Common myeloid progenitor, CD34-positive (primary cell): Measurements from ENCODE around the gene MAPK8.

ENCODE experiments used
- CTCF ChIA-PET: fragments of 350-600 bp; sonication (Branson Sonifier 250); formaldehyde crosslinking; loops from one replicate; lab custom pipeline; 2021; ENCODE audit warnings: antibody characterized with exemption; lab: Charles Lee
- POLR2A ChIA-PET: fragments of 350-600 bp; sonication (Branson Sonifier 250); formaldehyde crosslinking; loops from one replicate; lab custom pipeline; 2021; ENCODE audit warnings: antibody characterized with exemption; lab: Charles Lee
- DNase-seq, 3 donors: peaks; one replicate each; pipeline versions ENCODE4 v3.0.0 to v3.0.0-alpha.2; 2013
- H3K27ac ChIP-seq, 2 experiments: 1 replicate in 1 of 2; 2 replicates in 1 of 2; pipeline ENCODE4 v1.7.0; 2013; ENCODE audit warnings: inconsistent platforms in 2 of 2, low read length in 2 of 2, mild to moderate bottlenecking in 2 of 2, low read depth in 1 of 2, moderate library complexity in 1 of 2; ENCODE audit not compliant: severe bottlenecking in 2 of 2, insufficient read depth in 1 of 2, poor library complexity in 1 of 2
- H3K27me3 ChIP-seq, 5 experiments: replicated peaks in 2 of 5; 1 replicate in 3 of 5; 2 replicates in 2 of 5; pipeline versions ENCODE4 v1.6.1 to v1.7.0; 2013; ENCODE audit warnings: low read length in 4 of 5, mild to moderate bottlenecking in 2 of 5, moderate library complexity in 2 of 5, inconsistent platforms in 1 of 5; ENCODE audit not compliant: insufficient read depth in 5 of 5, control insufficient read depth in 4 of 5
- H3K36me3 ChIP-seq, 4 experiments: 1 replicate in 2 of 4; 2 replicates in 2 of 4; pipeline versions ENCODE4 v1.6.1 to v1.7.0; 2013; ENCODE audit warnings: low read length in 3 of 4, control low read depth in 1 of 4, mild to moderate bottlenecking in 1 of 4; ENCODE audit not compliant: control insufficient read depth in 4 of 4, insufficient read depth in 4 of 4
- H3K4me1 ChIP-seq, 4 experiments: 1 replicate in 3 of 4; 2 replicates in 1 of 4; pipeline versions ENCODE4 v1.6.1 to v1.7.1; 2013; ENCODE audit warnings: low read length in 3 of 4, mild to moderate bottlenecking in 3 of 4, control low read depth in 1 of 4, inconsistent platforms in 1 of 4, moderate library complexity in 1 of 4; ENCODE audit not compliant: control insufficient read depth in 4 of 4, insufficient read depth in 4 of 4; ENCODE audit errors: control extremely low read depth in 1 of 4
- H3K4me3 ChIP-seq, 7 experiments: 1 replicate in 4 of 7; 2 replicates in 3 of 7; pipeline versions ENCODE4 v1.5.1 to v1.7.0; 2013; ENCODE audit warnings: mild to moderate bottlenecking in 7 of 7, low read length in 6 of 7, moderate library complexity in 6 of 7, inconsistent platforms in 2 of 7, low read depth in 2 of 7, control low read depth in 1 of 7; ENCODE audit not compliant: insufficient read depth in 4 of 7, control insufficient read depth in 1 of 7; ENCODE audit errors: extremely low read depth in 1 of 7
- H3K9me3 ChIP-seq, 5 experiments: 1 replicate in 4 of 5; 2 replicates in 1 of 5; pipeline versions ENCODE4 v1.6.1 to v1.7.1; 2013; ENCODE audit warnings: low read length in 4 of 5, mild to moderate bottlenecking in 2 of 5, inconsistent platforms in 1 of 5, low read depth in 1 of 5, moderate library complexity in 1 of 5; ENCODE audit not compliant: control insufficient read depth in 4 of 5, insufficient read depth in 2 of 5; ENCODE audit errors: control extremely low read depth in 1 of 5
- WGBS: methylation state at CpG from one replicate; pipeline ENCODE4 v1.1.5; 2013; ENCODE audit not compliant: insufficient coverage; 5-methylcytosine and 5-hydroxymethylcytosine counted together

MAPK8 gene

GRCh38 chr10:48477616-48478015, 171.1 kb downstream of the MAPK8 start:
- peaks cover 2 to 28% (median 17%) of the 10 kb centered on the region in 4 experiments for H3K36me3 ChIP-seq
- no peaks in the 10 kb centered on the region for H3K27me3 ChIP-seq
- ChIA-PET CTCF (interaction anchor here (2.9 to 32.1 kb wide), 3 partner anchors 19 to 33 kb away, joined by 11 to 615 read pairs (median 155); no protein-coding TSS in a partner anchor), POLR2A (no interaction called here)
- H3K4me3 ChIP-seq: no peak overlapping the region
- H3K9me3 ChIP-seq: no peaks in the 10 kb centered on the region
- H3K27ac ChIP-seq: peak overlapping the region in 1 of 2 experiments; percentile 2
- DNase-seq: no peak
- 100% methylated on average over 2 of the region's 4 CpGs for WGBS
- peaks cover 12 to 90% (median 74%) of the 10 kb centered on the region in 4 experiments for H3K4me1 ChIP-seq

GRCh38 chr10:48478469-48478868, 172.0 kb downstream of the MAPK8 start:
- ChIA-PET CTCF (interaction anchor here (1.1 to 32.1 kb wide), 5 partner anchors 9 to 39 kb away, joined by 3 to 615 read pairs (median 11); no protein-coding TSS in a partner anchor), POLR2A (interaction anchor here (0.8 kb wide), 1 partner anchor 14 kb away, joined by 4 read pairs; no protein-coding TSS in a partner anchor)
- H3K27me3 ChIP-seq: no peaks in the 10 kb centered on the region
- H3K36me3 ChIP-seq: peaks cover 2 to 28% (median 16%) of the 10 kb centered on the region in 4 experiments
- DNase-seq: no peak
- H3K4me1 ChIP-seq: peaks cover 12 to 91% (median 72%) of the 10 kb centered on the region in 4 experiments
- H3K4me3 ChIP-seq: no peak overlapping the region
- 100% methylated on average over 4 of the region's 5 CpGs for WGBS
- H3K27ac ChIP-seq: peak overlapping the region in 1 of 2 experiments; percentile 73
- H3K9me3 ChIP-seq: no peaks in the 10 kb centered on the region

GRCh38 chr10:48478980-48479811, 172.7 kb downstream of the MAPK8 start:
- peaks cover 16 to 94% (median 75%) of the 10 kb centered on the region in 4 experiments for H3K4me1 ChIP-seq
- 72% methylated on average over 24 of the region's 30 CpGs for WGBS
- H3K9me3 ChIP-seq: no peaks in the 10 kb centered on the region
- H3K27me3 ChIP-seq: no peaks in the 10 kb centered on the region
- ChIA-PET CTCF (interaction anchor here (0.8 to 32.1 kb wide), 7 partner anchors 10 to 38 kb away, joined by 3 to 615 read pairs (median 4); no protein-coding TSS in a partner anchor), POLR2A (interaction anchor here (0.8 kb wide), 1 partner anchor 13 kb away, joined by 4 read pairs; no protein-coding TSS in a partner anchor)
- peak overlapping the region in 1 of 7 experiments; percentile 20 for H3K4me3 ChIP-seq
- H3K36me3 ChIP-seq: peaks cover 0 to 28% (median 14%) of the 10 kb centered on the region in 4 experiments
- peak in 2 of 3 donors; percentile 68 to 79 for DNase-seq
- H3K27ac ChIP-seq: peak overlapping the region in 1 of 2 experiments; percentile 73

GRCh38 chr10:48480397-48481374, 174.2 kb downstream of the MAPK8 start:
- ChIA-PET CTCF (interaction anchor here (0.8 to 32.1 kb wide), 8 partner anchors 9 to 36 kb away, joined by 3 to 615 read pairs (median 5); no protein-coding TSS in a partner anchor), POLR2A (interaction anchor here (0.6 to 1.3 kb wide), 4 partner anchors 10 to 87 kb away, joined by 3 to 6 read pairs (median 4); no protein-coding TSS in a partner anchor)
- peaks cover 13 to 89% (median 67%) of the 10 kb centered on the region in 4 experiments for H3K4me1 ChIP-seq
- peak overlapping the region in 3 of 7 experiments; percentile 44 to 62 (median 52) for H3K4me3 ChIP-seq
- no peaks in the 10 kb centered on the region for H3K27me3 ChIP-seq
- DNase-seq: peak in 2 of 3 donors; percentile 51 to 74
- WGBS: 21% methylated on average over 18 of the region's 20 CpGs
- H3K9me3 ChIP-seq: no peaks in the 10 kb centered on the region
- H3K27ac ChIP-seq: peak overlapping the region in 1 of 2 experiments; percentile 73
- peaks cover 0 to 28% (median 14%) of the 10 kb centered on the region in 4 experiments for H3K36me3 ChIP-seq

GRCh38 chr10:48481385-48481784, 174.9 kb downstream of the MAPK8 start:
- peak in 2 of 3 donors; percentile 19 to 36 for DNase-seq
- CTCF ChIA-PET: interaction anchor here (0.8 to 32.1 kb wide), 8 partner anchors 10 to 37 kb away, joined by 3 to 615 read pairs (median 5); no protein-coding TSS in a partner anchor
- WGBS: 83% methylated on average over 1 of the region's 2 CpGs

GRCh38 chr10:48482207-48482606, 175.7 kb downstream of the MAPK8 start:
- H3K27ac ChIP-seq: peak overlapping the region in 1 of 2 experiments; percentile 32
- no CpG with 5 or more reads among the region's 3 CpGs for WGBS
- CTCF ChIA-PET: interaction anchor here (1.1 to 32.7 kb wide), 5 partner anchors 0 to 39 kb away, joined by 3 to 615 read pairs (median 8); no protein-coding TSS in a partner anchor

More at GRCh38 chr10:48481385-48481784, 174.9 kb downstream of the MAPK8 start:
- no peaks in the 10 kb centered on the region for H3K27me3 ChIP-seq
- H3K36me3 ChIP-seq: peaks cover 0 to 22% (median 11%) of the 10 kb centered on the region in 4 experiments
- POLR2A ChIA-PET: interaction anchor here (1.0 to 1.3 kb wide), 3 partner anchors 9 to 13 kb away, joined by 4 to 6 read pairs (median 4); no protein-coding TSS in a partner anchor
- peak overlapping the region in 1 of 2 experiments; percentile 73 for H3K27ac ChIP-seq
- H3K4me3 ChIP-seq: peak overlapping the region in 3 of 7 experiments; percentile 44 to 62 (median 52)
- no peaks in the 10 kb centered on the region for H3K9me3 ChIP-seq
- peaks cover 12 to 85% (median 60%) of the 10 kb centered on the region in 4 experiments for H3K4me1 ChIP-seq

More at GRCh38 chr10:48482207-48482606, 175.7 kb downstream of the MAPK8 start:
- Histone ChIP-seq H3K9me3 (peaks cover 0 to 7% (median 0%) of the 10 kb centered on the region in 5 experiments), H3K4me3 (no peak overlapping the region), H3K36me3 (peaks cover 0 to 24% (median 15%) of the 10 kb centered on the region in 4 experiments), H3K4me1 (peaks cover 12 to 77% (median 52%) of the 10 kb centered on the region in 4 experiments), H3K27me3 (no peaks in the 10 kb centered on the region)
- DNase-seq: no peak
- POLR2A ChIA-PET: interaction anchor here (1.0 to 1.3 kb wide), 2 partner anchors 12 to 13 kb away, joined by 4 to 6 read pairs; no protein-coding TSS in a partner anchor
